Trophoblast cell (in vitro differentiated cells and primary cell): ENCODE results near the gene COG8.
A peak's percentile ranks its signal among the peaks of the same experiment; 100 is the strongest.

Experiments
- DNase-seq, 2 donors: peaks; one replicate each; pipeline ENCODE4 v3.0.0-alpha.2; 2016
- H2AFZ ChIP-seq: 2 replicates; pipeline ENCODE4 v1.6.1; 2013; ENCODE audit warnings: low read length, moderate library complexity, mild to moderate bottlenecking; ENCODE audit not compliant: insufficient read depth, poor library complexity
- H2AK5ac ChIP-seq: 2 replicates; pipeline ENCODE4 v1.6.1; 2013; ENCODE audit warnings: mild to moderate bottlenecking, low read length
- H2BK120ac ChIP-seq: 2 replicates; pipeline ENCODE4 v1.6.1; 2013; ENCODE audit warnings: low read length, mild to moderate bottlenecking, moderate library complexity; ENCODE audit not compliant: insufficient read depth, poor library complexity
- H2BK12ac ChIP-seq: 2 replicates; pipeline ENCODE4 v1.6.1; 2013; ENCODE audit warnings: mild to moderate bottlenecking, low read length, moderate library complexity
- H2BK5ac ChIP-seq: 2 replicates; pipeline ENCODE4 v1.6.1; 2013; ENCODE audit warnings: low read length, low read depth, moderate library complexity, mild to moderate bottlenecking; ENCODE audit not compliant: poor library complexity
- H3K14ac ChIP-seq: 2 replicates; pipeline ENCODE4 v1.6.1; 2013; ENCODE audit warnings: mild to moderate bottlenecking, low read length
- H3K18ac ChIP-seq: 2 replicates; pipeline ENCODE4 v1.6.1; 2013; ENCODE audit warnings: mild to moderate bottlenecking, low read length
- H3K23ac ChIP-seq: 2 replicates; pipeline ENCODE4 v1.6.1; 2013; ENCODE audit warnings: low read length
- H3K27ac ChIP-seq: 2 replicates; pipeline ENCODE4 v1.5.1; 2013; ENCODE audit warnings: low read depth, mild to moderate bottlenecking, inconsistent platforms, low read length, moderate library complexity
- H3K27me3 ChIP-seq: 2 replicates; pipeline ENCODE4 v1.6.1; 2013; ENCODE audit warnings: inconsistent platforms, mild to moderate bottlenecking, low read length, moderate library complexity; ENCODE audit not compliant: insufficient read depth
- H3K36me3 ChIP-seq, 2 experiments: 1 replicate in 1 of 2; 2 replicates in 1 of 2; pipeline ENCODE4 v1.6.1; 2013; ENCODE audit warnings: low read length in 2 of 2, mild to moderate bottlenecking in 2 of 2, moderate library complexity in 1 of 2; ENCODE audit not compliant: insufficient read depth in 2 of 2, control insufficient read depth in 1 of 2
- H3K4ac ChIP-seq: 2 replicates; pipeline ENCODE4 v1.6.1; 2013; ENCODE audit warnings: low read depth, mild to moderate bottlenecking, low read length, moderate library complexity
- H3K4me1 ChIP-seq, 2 experiments: 1 replicate in 1 of 2; 2 replicates in 1 of 2; pipeline ENCODE4 v1.6.1; 2013; ENCODE audit warnings: low read length in 2 of 2, mild to moderate bottlenecking in 2 of 2, moderate library complexity in 1 of 2; ENCODE audit not compliant: insufficient read depth in 2 of 2, control insufficient read depth in 1 of 2
- H3K4me2 ChIP-seq: 2 replicates; pipeline ENCODE4 v1.6.1; 2013; ENCODE audit warnings: inconsistent platforms, mild to moderate bottlenecking, low read length, moderate library complexity
- H3K4me3 ChIP-seq: 2 replicates; pipeline ENCODE4 v1.5.1; 2013; ENCODE audit warnings: mild to moderate bottlenecking, low read depth, low read length, inconsistent platforms
- H3K79me1 ChIP-seq: one replicate; pipeline ENCODE4 v1.6.1; 2013; ENCODE audit warnings: low read length
- H3K79me2 ChIP-seq: 2 replicates; pipeline ENCODE4 v1.6.1; 2013; ENCODE audit warnings: low read length, mild to moderate bottlenecking; ENCODE audit not compliant: control insufficient read depth, insufficient read depth, poor library complexity
- H3K9ac ChIP-seq: 2 replicates; pipeline ENCODE4 v1.6.1; 2013; ENCODE audit warnings: mild to moderate bottlenecking, low read length
- H3K9me3 ChIP-seq: 2 replicates; pipeline ENCODE4 v1.6.1; 2013; ENCODE audit warnings: low read depth, mild to moderate bottlenecking, control low read depth, inconsistent platforms, low read length; ENCODE audit not compliant: insufficient read depth
- H4K12ac ChIP-seq: 2 replicates; pipeline ENCODE4 v1.6.1; 2013; ENCODE audit warnings: low read depth, mild to moderate bottlenecking, low read length, moderate library complexity
- H4K8ac ChIP-seq: 2 replicates; pipeline ENCODE4 v1.6.1; 2013; ENCODE audit warnings: low read depth, mild to moderate bottlenecking, low read length, moderate library complexity
- H4K91ac ChIP-seq: one replicate; pipeline ENCODE4 v1.6.1; 2013; ENCODE audit warnings: low read depth, mild to moderate bottlenecking, low read length, moderate library complexity
- WGBS: extraction: QIAGEN DNeasy Blood & Tissue Kit; methylation state at CpG from one replicate; pipeline ENCODE4 v1.1.7; 2013; ENCODE audit warnings: missing lambda C conversion rate; ENCODE audit not compliant: insufficient read length, insufficient coverage; ENCODE audit errors: extremely low coverage; 5-methylcytosine and 5-hydroxymethylcytosine counted together

COG8 gene

GRCh38 chr16:69340095-69340644 lies 806 bp upstream of the COG8 start:
- peaks cover 6 to 12% of the 10 kb centered on the region in 2 experiments for H3K4me1 ChIP-seq
- no peak overlapping the region for H2BK12ac ChIP-seq
- peaks cover 8% of the 10 kb centered on the region for H3K79me1 ChIP-seq
- H2AFZ ChIP-seq = peak overlapping the region; percentile 39
- no peak for DNase-seq
- H3K9ac ChIP-seq = peak overlapping the region; percentile 95
- H3K36me3 ChIP-seq = peaks cover 8 to 22% of the 10 kb centered on the region in 2 experiments
- H3K18ac ChIP-seq = peak overlapping the region; percentile 4
- H4K12ac ChIP-seq = peak overlapping the region; percentile 86
- H3K79me2 ChIP-seq = peaks cover 16% of the 10 kb centered on the region
- H3K27ac ChIP-seq = peak overlapping the region; percentile 60
- no peaks in the 10 kb centered on the region for H3K27me3 ChIP-seq
- no CpG with 5 or more reads among the region's 16 CpGs for WGBS
- H3K4me2 ChIP-seq = peak overlapping the region; percentile 88
- peak overlapping the region; percentile 98 for H3K4me3 ChIP-seq
- H2BK5ac ChIP-seq = peak overlapping the region; percentile 1
- H3K4ac ChIP-seq = peak overlapping the region; percentile 25
- peak overlapping the region; percentile 81 for H2AK5ac ChIP-seq
- H2BK120ac ChIP-seq = peak overlapping the region; percentile 43
- H4K91ac ChIP-seq = peak overlapping the region; percentile 58
- H3K9me3 ChIP-seq = no peaks in the 10 kb centered on the region
- peak overlapping the region; percentile 83 for H3K14ac ChIP-seq
- no peak overlapping the region for H3K23ac ChIP-seq
- peak overlapping the region; percentile 78 for H4K8ac ChIP-seq

DNA sequence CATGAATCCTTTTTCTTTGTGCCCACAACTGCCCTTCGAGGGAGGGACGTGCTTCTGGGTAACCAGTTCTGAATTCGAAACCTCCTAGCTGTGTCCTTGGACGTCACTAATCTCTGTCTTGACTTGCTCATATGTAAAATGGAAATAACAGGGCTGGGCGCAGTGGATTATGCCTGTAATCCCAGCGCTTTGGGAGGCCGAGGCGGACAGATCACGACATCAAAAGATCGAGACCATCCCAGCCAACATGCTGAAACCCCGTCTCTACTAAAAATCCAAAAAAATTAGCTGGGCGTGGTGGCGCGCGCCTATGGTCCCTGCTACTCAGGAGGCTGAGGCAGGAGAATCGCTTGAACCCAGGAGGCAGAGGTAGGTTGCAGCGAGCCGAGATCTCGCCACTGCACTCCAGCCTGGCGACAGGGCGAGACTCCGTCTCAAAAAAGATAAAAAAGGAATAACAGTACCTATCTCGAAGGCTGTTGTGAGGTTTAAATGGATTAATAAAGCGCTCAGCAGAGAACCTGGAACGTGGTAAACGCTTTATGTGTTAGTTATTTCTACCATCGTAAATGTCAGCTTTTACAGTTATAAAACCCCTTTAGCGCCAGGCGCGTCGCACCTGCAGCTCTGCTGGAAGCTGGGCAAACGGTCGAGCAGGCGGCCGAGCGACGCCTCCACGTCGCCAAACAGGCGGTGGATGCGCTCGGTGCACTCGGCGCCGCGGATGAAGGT lies 641 bp downstream of the COG8 start:
- Histone ChIP-seq H2BK5ac (no peak overlapping the region), H4K8ac (peak overlapping the region; percentile 97), H3K4me3 (peak overlapping the region; percentile 95), H3K36me3 (peaks cover 21 to 36% of the 10 kb centered on the region in 2 experiments), H4K12ac (peak overlapping the region; percentile 88), H3K9me3 (no peaks in the 10 kb centered on the region), H3K27me3 (no peaks in the 10 kb centered on the region), H2BK120ac (no peak overlapping the region), H4K91ac (peak overlapping the region; percentile 88), H3K4me1 (peaks cover 6 to 12% of the 10 kb centered on the region in 2 experiments), H3K79me2 (peaks cover 16% of the 10 kb centered on the region), H2BK12ac (no peak overlapping the region), H3K4me2 (peak overlapping the region; percentile 86), H3K23ac (no peak overlapping the region), H3K9ac (peak overlapping the region; percentile 96), H2AK5ac (no peak overlapping the region), H3K4ac (peak overlapping the region; percentile 85), H3K79me1 (peaks cover 8% of the 10 kb centered on the region), H3K18ac (peak overlapping the region; percentile 78), H2AFZ (peak overlapping the region; percentile 89), H3K27ac (peak overlapping the region; percentile 65), H3K14ac (peak overlapping the region; percentile 94)
- peak in 1 of 2 donors; percentile 80 for DNase-seq
- WGBS = no CpG with 5 or more reads among the region's 46 CpGs

DNA sequence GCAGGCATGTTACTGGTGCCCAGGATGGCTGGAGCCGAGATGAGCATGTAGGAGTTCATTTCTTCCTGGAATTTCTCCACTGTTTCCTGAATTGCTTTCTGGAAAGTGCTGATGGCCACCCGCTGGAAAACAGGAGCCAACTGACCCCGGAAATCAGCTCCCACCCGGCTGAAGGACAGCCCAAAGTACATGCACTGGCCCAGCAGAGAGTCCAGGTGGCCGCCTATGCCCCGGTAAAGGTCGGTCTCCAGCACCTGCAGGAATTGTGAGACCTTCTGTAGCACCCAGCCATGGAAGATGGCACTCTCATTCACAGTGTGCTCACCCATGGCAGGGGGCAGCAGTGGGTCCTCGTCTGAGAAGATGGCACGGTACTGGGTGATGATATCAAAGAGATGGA lies 4.7 kb downstream of the COG8 start:
- no peak overlapping the region for H4K8ac ChIP-seq
- no peak overlapping the region for H4K91ac ChIP-seq
- H3K18ac ChIP-seq = no peak overlapping the region
- H2BK12ac ChIP-seq = no peak overlapping the region
- no peak overlapping the region for H3K4ac ChIP-seq
- H4K12ac ChIP-seq = no peak overlapping the region
- no CpG with 5 or more reads among the region's 9 CpGs for WGBS
- H2AK5ac ChIP-seq = no peak overlapping the region
- no peaks in the 10 kb centered on the region for H3K27me3 ChIP-seq
- peaks cover 15% of the 10 kb centered on the region for H3K79me1 ChIP-seq
- no peaks in the 10 kb centered on the region for H3K9me3 ChIP-seq
- H3K36me3 ChIP-seq = peaks cover 37 to 39% of the 10 kb centered on the region in 2 experiments
- no peak overlapping the region for H3K23ac ChIP-seq
- H2BK120ac ChIP-seq = no peak overlapping the region
- H3K4me3 ChIP-seq = no peak overlapping the region
- H3K4me2 ChIP-seq = no peak overlapping the region
- H2AFZ ChIP-seq = no peak overlapping the region
- no peak overlapping the region for H3K9ac ChIP-seq
- no peak overlapping the region for H3K14ac ChIP-seq
- peaks cover 19% of the 10 kb centered on the region for H3K79me2 ChIP-seq
- DNase-seq = no peak
- H3K27ac ChIP-seq = no peak overlapping the region
- H2BK5ac ChIP-seq = no peak overlapping the region
- H3K4me1 ChIP-seq = peaks cover 4 to 8% of the 10 kb centered on the region in 2 experiments

GRCh38 chr16:69330286-69331109 lies 8.9 kb downstream of the COG8 start, which contains the start of gene PDF:
PDF (minus strand) TSS chr16:69330588; CDS start chr16:69330570, 18 bp downstream.
- DNase-seq = peak; percentile 89 to 91
- Histone ChIP-seq H3K9ac (peak within 1 kb of the TSS; percentile 98), H2BK120ac (peak within 1 kb of the TSS; percentile 91), H2AK5ac (peak within 1 kb of the TSS; percentile 97), H2AFZ (peak within 1 kb of the TSS; percentile 93), H4K91ac (peak within 1 kb of the TSS; percentile 97), H2BK5ac (peak within 1 kb of the TSS; percentile 94), H3K4me3 (peak within 1 kb of the TSS; percentile 100), H3K79me2 (peaks cover 16% of the 10 kb centered on the region), H3K36me3 (peaks cover 47 to 51% of the 10 kb centered on the region in 2 experiments), H3K23ac (peak within 1 kb of the TSS; percentile 66), H3K79me1 (peaks cover 12% of the 10 kb centered on the region), H3K4ac (peak within 1 kb of the TSS; percentile 89), H3K9me3 (no peaks in the 10 kb centered on the region), H3K4me1 (peaks cover 8 to 12% of the 10 kb centered on the region in 2 experiments), H3K4me2 (peak within 1 kb of the TSS; percentile 98), H3K14ac (peak within 1 kb of the TSS; percentile 98), H2BK12ac (no peak within 1 kb of the TSS), H4K12ac (peak within 1 kb of the TSS; percentile 98), H4K8ac (peak within 1 kb of the TSS; percentile 100), H3K18ac (peak within 1 kb of the TSS; percentile 96), H3K27ac (peak within 1 kb of the TSS; percentile 95), H3K27me3 (no peaks in the 10 kb centered on the region)
- WGBS = no CpG with 5 or more reads among the region's 93 CpGs
